H1 (cell line): Measurements from ENCODE around the gene R3HDM1. TPM values are rescaled to one million over a fixed set of nuclear protein-coding genes. Genes with fewer than 3 reads are reported as not detected.
A peak's percentile ranks its signal among the peaks of the same experiment; 100 is the strongest.

Experiments
- CTCF ChIA-PET: fragments of 300-600 bp; sonication (Branson Sonifier 250); formaldehyde crosslinking; loops from one replicate; lab custom pipeline; 2021; ENCODE audit not compliant: partially characterized antibody; lab: Charles Lee
- POLR2A ChIA-PET: fragments of 300-600 bp; sonication (Branson Sonifier 250); formaldehyde crosslinking; loops from one replicate; lab custom pipeline; 2021; ENCODE audit warnings: inconsistent platforms; ENCODE audit not compliant: partially characterized antibody; lab: Charles Lee
- DNase-seq, 2 experiments: peaks; one replicate each; pipeline versions ENCODE4 v3.0.0 to v3.0.0-alpha.2; 2010 to 2022; ENCODE audit warnings: low spot score in 2 of 2, low read depth in 1 of 2, mixed read lengths in 1 of 2
- FAIRE-seq: peaks from 2 replicates; lab custom pipeline; 2011; peaks lifted over from hg19 to GRCh38; lab: Jason Lieb, UNC
- H2AFZ ChIP-seq: 2 replicates; pipeline ENCODE4 v1.8.1; 2012; ENCODE audit warnings: low read length, inconsistent platforms
- H2AK5ac ChIP-seq: 2 replicates; pipeline ENCODE4 v1.6.1; 2013; ENCODE audit warnings: low read depth, low read length
- H2BK120ac ChIP-seq: replicated peaks from 2 replicates; pipeline ENCODE3; 2013; ENCODE audit warnings: low read depth, low read length, inconsistent platforms
- H2BK12ac ChIP-seq: 2 replicates; pipeline ENCODE4 v1.6.1; 2013; ENCODE audit warnings: low read depth, low read length
- H2BK15ac ChIP-seq: 2 replicates; pipeline ENCODE4 v1.6.1; 2013; ENCODE audit warnings: low read length
- H2BK20ac ChIP-seq: 2 replicates; pipeline ENCODE4 v1.6.1; 2013; ENCODE audit warnings: low read length
- H2BK5ac ChIP-seq: 2 replicates; pipeline ENCODE4 v1.6.1; 2013; ENCODE audit warnings: low read depth, low read length
- H3K14ac ChIP-seq: 2 replicates; pipeline ENCODE4 v1.6.1; 2013; ENCODE audit warnings: inconsistent platforms; ENCODE audit not compliant: insufficient read length
- H3K18ac ChIP-seq: 2 replicates; pipeline ENCODE4 v1.6.1; 2013; ENCODE audit warnings: low read length; ENCODE audit errors: extremely low read depth
- H3K23ac ChIP-seq: 2 replicates; pipeline ENCODE4 v1.6.1; 2013; ENCODE audit warnings: inconsistent platforms; ENCODE audit not compliant: insufficient read length
- H3K23me2 ChIP-seq: 2 replicates; pipeline ENCODE4 v1.6.1; 2013; ENCODE audit warnings: low read depth, low read length
- H3K27ac ChIP-seq: 2 replicates; pipeline ENCODE4 v1.6.1; 2011; ENCODE audit warnings: low read depth, low read length, inconsistent platforms
- H3K27me3 ChIP-seq, 4 experiments: replicated peaks in 1 of 4; 1 replicate in 1 of 4; 2 replicates in 3 of 4; pipeline versions ENCODE4 v1.6.1 to v1.8.1; 2011 to 2013; ENCODE audit warnings: low read length in 3 of 4, mild to moderate bottlenecking in 3 of 4, inconsistent platforms in 2 of 4, mixed read lengths in 2 of 4, moderate library complexity in 1 of 4; ENCODE audit not compliant: control insufficient read depth in 3 of 4, insufficient read depth in 3 of 4; ENCODE audit errors: extremely low read depth in 1 of 4
- H3K36me3 ChIP-seq, 4 experiments: 2 replicates each; pipeline versions ENCODE4 v1.6.1 to v1.8.1; 2011 to 2013; ENCODE audit warnings: mild to moderate bottlenecking in 4 of 4, low read length in 3 of 4, moderate library complexity in 2 of 4, control low read depth in 1 of 4, inconsistent platforms in 1 of 4; ENCODE audit not compliant: insufficient read depth in 4 of 4, control insufficient read depth in 2 of 4
- H3K4ac ChIP-seq: replicated peaks from 2 replicates; pipeline ENCODE3; 2013; ENCODE audit warnings: low read length, low read depth, mixed read lengths, inconsistent platforms; ENCODE audit not compliant: insufficient read length
- H3K4me1 ChIP-seq, 4 experiments: replicated peaks in 1 of 4; 1 replicate in 1 of 4; 2 replicates in 3 of 4; pipeline versions ENCODE4 v1.6.1 to v1.8.1; 2011 to 2013; ENCODE audit warnings: low read length in 3 of 4, inconsistent platforms in 2 of 4, mixed read lengths in 1 of 4; ENCODE audit not compliant: insufficient read depth in 4 of 4, control insufficient read depth in 3 of 4
- H3K4me2 ChIP-seq, 2 experiments: 2 replicates each; pipeline versions ENCODE4 v1.6.1 to v1.8.1; 2011 to 2013; ENCODE audit warnings: low read depth in 2 of 2, low read length in 2 of 2, control low read depth in 1 of 2, inconsistent platforms in 1 of 2, mild to moderate bottlenecking in 1 of 2; ENCODE audit not compliant: insufficient read depth in 1 of 2
- H3K4me3 ChIP-seq, 4 experiments: fragments of 200-600, 300-600 bp in 1 of 4; sonication (generic), shearing (Covaris generic), sonication (Bioruptor Twin) in 1 of 4; 2 replicates each; pipeline versions ENCODE4 v1.5.1 to v1.8.1; 2011 to 2016; ENCODE audit warnings: low read length in 4 of 4, low read depth in 3 of 4, control low read depth in 2 of 4, inconsistent platforms in 2 of 4, mild to moderate bottlenecking in 2 of 4, mixed read lengths in 1 of 4, moderate library complexity in 1 of 4; ENCODE audit not compliant: insufficient read depth in 2 of 4; ENCODE audit errors: extremely low read depth in 1 of 4
- H3K56ac ChIP-seq: replicated peaks from 2 replicates; pipeline ENCODE3; 2013; ENCODE audit warnings: low read depth, mild to moderate bottlenecking, mixed read lengths, low read length, inconsistent platforms; ENCODE audit not compliant: insufficient read length
- H3K79me1 ChIP-seq: 2 replicates; pipeline ENCODE4 v1.6.1; 2013; ENCODE audit warnings: low read depth, low read length, control low read depth
- H3K79me2 ChIP-seq, 2 experiments: 2 replicates each; pipeline versions ENCODE4 v1.6.1 to v1.8.1; 2012 to 2013; ENCODE audit warnings: low read length in 2 of 2, mild to moderate bottlenecking in 2 of 2, inconsistent platforms in 1 of 2; ENCODE audit not compliant: insufficient read depth in 2 of 2, control insufficient read depth in 1 of 2
- H3K9ac ChIP-seq, 4 experiments: replicated peaks in 1 of 4; 1 replicate in 1 of 4; 2 replicates in 3 of 4; pipeline versions ENCODE4 v1.6.1 to v1.8.1; 2011 to 2013; ENCODE audit warnings: low read depth in 3 of 4, low read length in 3 of 4, control low read depth in 2 of 4, mild to moderate bottlenecking in 2 of 4, moderate library complexity in 2 of 4, inconsistent platforms in 1 of 4; ENCODE audit errors: extremely low read depth in 1 of 4
- H3K9me3 ChIP-seq, 2 experiments: 2 replicates each; pipeline versions ENCODE4 v1.6.1 to v1.8.1; 2012 to 2013; ENCODE audit warnings: mild to moderate bottlenecking in 2 of 2, moderate library complexity in 2 of 2, control low read depth in 1 of 2, inconsistent platforms in 1 of 2, low read depth in 1 of 2, low read length in 1 of 2, mixed read lengths in 1 of 2; ENCODE audit not compliant: insufficient read depth in 2 of 2
- H4K20me1 ChIP-seq, 2 experiments: replicated peaks in 1 of 2; 2 replicates each; pipeline versions ENCODE3 to v1.8.1; 2011 to 2013; ENCODE audit warnings: inconsistent platforms in 2 of 2, low read length in 2 of 2, mild to moderate bottlenecking in 1 of 2; ENCODE audit not compliant: insufficient read depth in 2 of 2, control insufficient read depth in 1 of 2
- H4K5ac ChIP-seq: 2 replicates; pipeline ENCODE4 v1.6.1; 2013; ENCODE audit warnings: low read length, low read depth, mixed read lengths, inconsistent platforms; ENCODE audit not compliant: insufficient read length
- H4K8ac ChIP-seq: 2 replicates; pipeline ENCODE4 v1.8.0; 2013; ENCODE audit warnings: mild to moderate bottlenecking, moderate library complexity, low read length, inconsistent platforms; ENCODE audit not compliant: insufficient read depth; ENCODE audit errors: extremely low read depth
- H4K91ac ChIP-seq: replicated peaks from 2 replicates; pipeline ENCODE3; 2013; ENCODE audit warnings: low read length, mixed read lengths, inconsistent platforms; ENCODE audit not compliant: insufficient read length
- HDAC2 ChIP-seq, 2 experiments: fragments of 300-600 bp in 1 of 2; sonication (generic) in 1 of 2; IDR thresholded peaks; 2 replicates each; pipeline ENCODE4 v1.6.1; 2011 to 2012; ENCODE audit warnings: low read depth in 2 of 2, low read length in 2 of 2, mild to moderate bottlenecking in 2 of 2, moderate library complexity in 2 of 2, borderline replicate concordance in 1 of 2, inconsistent platforms in 1 of 2
- RAD21 ChIP-seq, 2 experiments: IDR thresholded peaks in 1 of 2; conservative IDR thresholded peaks in 1 of 2; 2 replicates each; pipeline ENCODE4 v1.6.1; 2011; ENCODE audit warnings: low read depth in 2 of 2, low read length in 2 of 2, improper control_type of control experiment in 1 of 2, inconsistent platforms in 1 of 2, mild to moderate bottlenecking in 1 of 2, moderate library complexity in 1 of 2
- WGBS, 2 experiments: shearing (Covaris generic) in 1 of 2; methylation state at CpG; one replicate each; pipeline versions ENCODE4 v1.1.6 to v1.1.7; 2013 to 2015; ENCODE audit warnings: low lambda C conversion rate in 2 of 2, mixed read lengths in 2 of 2, inconsistent platforms in 1 of 2, low coverage in 1 of 2, missing lambda C conversion rate in 1 of 2; ENCODE audit not compliant: insufficient replicate concordance in 2 of 2, insufficient coverage in 1 of 2, insufficient read length in 1 of 2; ENCODE audit errors: extremely low coverage in 1 of 2, missing lambda C conversion rate in 1 of 2; 5-methylcytosine and 5-hydroxymethylcytosine counted together
- polyA plus RNA-seq, 7 experiments: library from polyadenylated mRNA; depleted of rRNA in 3 of 7; stranded (reverse) in 5 of 7; unstranded in 2 of 7; fragments of >200 nt in 5 of 7; fragments of 200-250 nt in 2 of 7; gene quantifications; 1 replicate in 5 of 7; 2 replicates in 1 of 7; 4 replicates in 1 of 7; pipeline versions ENCODE4 v1.2.1 to v1.2.3, GENCODE V29; 2011 to 2013; ENCODE audit warnings: missing spikeins in 2 of 7, mixed read lengths in 2 of 7
- total RNA-seq: library from RNA; stranded (reverse); fragmentation: NEBNext Ultra II Directional; extraction: Animal tissue kit (Norgen Biotek cat#: 25700); gene quantifications from 2 replicates; pipeline ENCODE4 v1.2.1, GENCODE V29; 2021
- TF ChIP-seq, protein P1 (sequence below): IDR thresholded peaks from 2 replicates; pipeline ENCODE4 v1.6.1; 2012; ENCODE audit warnings: low read length, inconsistent platforms
- TF ChIP-seq, protein P2 (sequence below): IDR thresholded peaks from 2 replicates; pipeline ENCODE4 v1.6.1; 2011; ENCODE audit warnings: low read depth, mild to moderate bottlenecking, low read length; ENCODE audit not compliant: insufficient read depth

The R3HDM1 gene
- total and polyA plus RNA-seq, 2 of the 8 experiments (the other 6 are each of a cell fraction or from before 2014, with no cell fraction given), result 77.7 to 120 TPM

GRCh38 chr2:135600915-135601314 is 69.6 kb downstream of the R3HDM1 start:
- no peak overlapping the region for H4K5ac ChIP-seq
- no peaks in the 10 kb centered on the region for H3K27me3 ChIP-seq
- WGBS, 2 experiments, result 91% methylated on average over 2 of the region's 2 CpGs; no CpG with 5 or more reads in 1 of the 2 experiments
- H3K4me3 ChIP-seq, result no peak overlapping the region
- H3K9ac ChIP-seq, result no peak overlapping the region
- H2AFZ ChIP-seq, result no peak overlapping the region
- H3K79me2 ChIP-seq, result peaks cover 0 to 13% of the 10 kb centered on the region in 2 experiments; a peak in 1 of 4 replicates
- H3K23ac ChIP-seq, result no peak overlapping the region
- no peak overlapping the region for H3K4me2 ChIP-seq
- H2BK20ac ChIP-seq, result no peak overlapping the region
- peaks cover 0 to 2% of the 10 kb centered on the region in 2 experiments for H4K20me1 ChIP-seq
- ChIA-PET POLR2A (interaction anchor here (0.6 to 1.6 kb wide), 2 partner anchors 10 to 23 kb away, joined by 3 read pairs; no protein-coding TSS in a partner anchor), CTCF (interaction anchor here (0.6 to 5.4 kb wide), 5 partner anchors 18 to 596 kb away, joined by 3 to 21 read pairs (median 8); no protein-coding TSS in a partner anchor)
- DNase-seq (no peak), FAIRE-seq (no peak)
- H2BK5ac ChIP-seq, result no peak overlapping the region
- no peaks in the 10 kb centered on the region for H3K23me2 ChIP-seq
- no peak overlapping the region for H3K18ac ChIP-seq
- no peak overlapping the region for H3K56ac ChIP-seq
- no peak overlapping the region for H2BK15ac ChIP-seq
- TF ChIP-seq RAD21 (IDR thresholded peaks at IDR 0.05 in 1 of 2, conservative IDR thresholded peaks at IDR 0.05 in 1 of 2; ENCODE audit: low read depth in 2 of 2, low read length in 2 of 2) (peak in 1 of 2 experiments; percentile 28; a peak in 1 of 4 replicates), HDAC2 (IDR thresholded peaks at IDR 0.05; ENCODE audit: borderline replicate concordance in 1 of 2, low read depth in 2 of 2, low read length in 2 of 2) (no peak)
- TF ChIP-seq, protein P1, sequence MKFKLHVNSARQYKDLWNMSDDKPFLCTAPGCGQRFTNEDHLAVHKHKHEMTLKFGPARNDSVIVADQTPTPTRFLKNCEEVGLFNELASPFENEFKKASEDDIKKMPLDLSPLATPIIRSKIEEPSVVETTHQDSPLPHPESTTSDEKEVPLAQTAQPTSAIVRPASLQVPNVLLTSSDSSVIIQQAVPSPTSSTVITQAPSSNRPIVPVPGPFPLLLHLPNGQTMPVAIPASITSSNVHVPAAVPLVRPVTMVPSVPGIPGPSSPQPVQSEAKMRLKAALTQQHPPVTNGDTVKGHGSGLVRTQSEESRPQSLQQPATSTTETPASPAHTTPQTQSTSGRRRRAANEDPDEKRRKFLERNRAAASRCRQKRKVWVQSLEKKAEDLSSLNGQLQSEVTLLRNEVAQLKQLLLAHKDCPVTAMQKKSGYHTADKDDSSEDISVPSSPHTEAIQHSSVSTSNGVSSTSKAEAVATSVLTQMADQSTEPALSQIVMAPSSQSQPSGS, result no peak
- TF ChIP-seq, protein P2, sequence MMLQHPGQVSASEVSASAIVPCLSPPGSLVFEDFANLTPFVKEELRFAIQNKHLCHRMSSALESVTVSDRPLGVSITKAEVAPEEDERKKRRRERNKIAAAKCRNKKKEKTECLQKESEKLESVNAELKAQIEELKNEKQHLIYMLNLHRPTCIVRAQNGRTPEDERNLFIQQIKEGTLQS, result no peak
- no peak overlapping the region for H2BK12ac ChIP-seq
- H3K36me3 ChIP-seq, result peaks cover 0 to 31% (median 7%) of the 10 kb centered on the region in 4 experiments; a peak in 5 of 8 replicates
- H3K79me1 ChIP-seq, result no peaks in the 10 kb centered on the region
- H3K27ac ChIP-seq, result no peak overlapping the region
- H3K4me1 ChIP-seq, result peaks cover 0 to 4% (median 0%) of the 10 kb centered on the region in 4 experiments; a peak in 1 of 7 replicates
- no peak overlapping the region for H3K14ac ChIP-seq
- H3K4ac ChIP-seq, result no peak overlapping the region
- no peak overlapping the region for H2BK120ac ChIP-seq
- H4K8ac ChIP-seq, result no peak overlapping the region
- no peaks in the 10 kb centered on the region for H3K9me3 ChIP-seq
- no peak overlapping the region for H2AK5ac ChIP-seq
- H4K91ac ChIP-seq, result no peak overlapping the region
